Keratinocyte (primary cell): ENCODE measurements around the gene PYGM. TPM values are rescaled to one million over a fixed set of nuclear protein-coding genes. Genes with fewer than 3 reads are reported as not detected.

Experiments used
- DNase-seq: peaks from one replicate; pipeline ENCODE4 v3.0.0-alpha.2; 2011; ENCODE audit warnings: low read depth, missing footprints, low spot score
- FAIRE-seq: peaks from 2 replicates; lab custom pipeline; 2011; peaks lifted over from hg19 to GRCh38; lab: Jason Lieb, UNC
- H2AFZ ChIP-seq: 2 replicates; pipeline ENCODE4 v1.6.0; 2012; ENCODE audit warnings: low read length, control low read depth, inconsistent platforms; ENCODE audit not compliant: control insufficient read depth
- H3K27ac ChIP-seq: 2 replicates; pipeline ENCODE4 v1.5.1; 2011; ENCODE audit warnings: low read length; ENCODE audit not compliant: control insufficient read depth, insufficient read depth
- H3K27me3 ChIP-seq: 3 replicates; pipeline ENCODE4 v1.6.0; 2011; ENCODE audit warnings: low read length; ENCODE audit not compliant: control insufficient read depth, insufficient read depth; ENCODE audit errors: extremely low read depth
- H3K36me3 ChIP-seq, 2 experiments: 2 replicates in 1 of 2; 3 replicates in 1 of 2; pipeline ENCODE4 v1.5.1; 2011; ENCODE audit warnings: low read length in 2 of 2, mild to moderate bottlenecking in 1 of 2; ENCODE audit not compliant: control insufficient read depth in 2 of 2, insufficient read depth in 2 of 2; ENCODE audit errors: extremely low read depth in 1 of 2
- H3K4me1 ChIP-seq: 3 replicates; pipeline ENCODE4 v1.5.1; 2011; ENCODE audit warnings: low read length; ENCODE audit not compliant: control insufficient read depth, insufficient read depth; ENCODE audit errors: extremely low read depth
- H3K4me2 ChIP-seq: 3 replicates; pipeline ENCODE4 v1.6.0; 2011; ENCODE audit warnings: low read depth, low read length; ENCODE audit not compliant: control insufficient read depth, insufficient read depth; ENCODE audit errors: extremely low read depth
- H3K4me3 ChIP-seq, 3 experiments: fragments of 200-600 bp in 1 of 3; sonication (generic) in 1 of 3; 2 replicates in 2 of 3; 3 replicates in 1 of 3; pipeline ENCODE4 v1.5.1; 2011 to 2016; ENCODE audit warnings: low read length in 3 of 3, mild to moderate bottlenecking in 3 of 3, control low read depth in 2 of 3, inconsistent platforms in 1 of 3, low read depth in 1 of 3, mixed read lengths in 1 of 3, mixed run types in 1 of 3, moderate library complexity in 1 of 3; ENCODE audit not compliant: control insufficient read depth in 2 of 3, insufficient read depth in 2 of 3; ENCODE audit errors: extremely low read depth in 1 of 3
- H3K79me2 ChIP-seq: 2 replicates; pipeline ENCODE4 v1.6.0; 2012; ENCODE audit warnings: low read length; ENCODE audit not compliant: control insufficient read depth, insufficient read depth
- H3K9ac ChIP-seq: 3 replicates; pipeline ENCODE4 v1.6.0; 2011; ENCODE audit warnings: low read length; ENCODE audit not compliant: control insufficient read depth, insufficient read depth; ENCODE audit errors: extremely low read depth
- H3K9me1 ChIP-seq: 3 replicates; pipeline ENCODE4 v1.6.0; 2011; ENCODE audit warnings: low read length; ENCODE audit not compliant: control insufficient read depth, insufficient read depth; ENCODE audit errors: extremely low read depth
- H3K9me3 ChIP-seq: 2 replicates; pipeline ENCODE4 v1.5.1; 2012; ENCODE audit warnings: low read depth, low read length; ENCODE audit not compliant: control insufficient read depth
- H4K20me1 ChIP-seq: 3 replicates; pipeline ENCODE4 v1.6.0; 2011; ENCODE audit warnings: low read length; ENCODE audit not compliant: control insufficient read depth, insufficient read depth; ENCODE audit errors: extremely low read depth
- CTCF ChIP-seq, 3 experiments: IDR thresholded peaks in 1 of 3; conservative IDR thresholded peaks in 1 of 3; optimal IDR thresholded peaks in 1 of 3; 2 replicates in 2 of 3; 3 replicates in 1 of 3; pipeline versions ENCODE3 to v1.5.1; 2011; ENCODE audit warnings: low read length in 3 of 3, mild to moderate bottlenecking in 3 of 3, moderate library complexity in 2 of 3, control low read depth in 1 of 3, inconsistent platforms in 1 of 3; ENCODE audit not compliant: insufficient read depth in 2 of 3; ENCODE audit errors: extremely low read depth in 1 of 3
- EZH2 ChIP-seq: IDR thresholded peaks from one replicate; pipeline ENCODE4 v1.6.1; 2012; ENCODE audit warnings: inconsistent platforms, mild to moderate bottlenecking, low read length, moderate library complexity
- dilution Hi-C: fragments of 300-500 bp; cut with MboI; formaldehyde crosslinking; loops from one replicate; pipeline ENCODE4 v1.7.0; 2020; ENCODE audit warnings: low sequenced_read_pairs; ENCODE audit not compliant: extremely low pct_ligation_motif_present
- polyA plus RNA-seq, 5 experiments: library from polyadenylated mRNA; depleted of rRNA in 3 of 5; stranded (reverse) in 3 of 5; stranded (forward) in 1 of 5; unstranded in 1 of 5; fragments of >200 nt; gene quantifications; 1 replicate in 1 of 5; 2 replicates in 3 of 5; 3 replicates in 1 of 5; pipeline versions ENCODE4 v1.2.1 to v1.2.3, GENCODE V29; 2011 to 2012; ENCODE audit warnings: missing spikeins in 2 of 5, low read depth in 1 of 5, low replicate concordance in 1 of 5

Gene PYGM
- polyA plus RNA-seq, 1 donor (not counting 4 experiments of a cell fraction or from before 2014, with no cell fraction given) = 0.05 TPM

- Histone ChIP-seq H4K20me1 (no peaks in the 10 kb centered on the region), H3K36me3 (no peaks in the 10 kb centered on the region), H3K9me3 (no peaks in the 10 kb centered on the region), H3K79me2 (no peaks in the 10 kb centered on the region), H3K27ac (no peak overlapping the region), H3K9ac (no peak overlapping the region), H2AFZ (no peak overlapping the region), H3K27me3 (peaks cover 67% of the 10 kb centered on the region), H3K4me1 (no peaks in the 10 kb centered on the region), H3K4me3 (no peak overlapping the region), H3K4me2 (no peak overlapping the region), H3K9me1 (no peaks in the 10 kb centered on the region)
- FAIRE-seq = no peak
- TF ChIP-seq EZH2 (no peak), CTCF (optimal IDR thresholded peaks at IDR 0.05 in 1 of 3, IDR thresholded peaks at IDR 0.05 in 1 of 3, conservative IDR thresholded peaks at IDR 0.05 in 1 of 3; ENCODE audit: extremely low read depth in 1 of 3, insufficient read depth in 2 of 3, low read length in 3 of 3) (no peak)
- DNase-seq = no peak
- dilution Hi-C loops = no loop called here
Measured at GRCh38 chr11:64720167-64720566, 39.6 kb downstream of the PYGM start.

- no peaks in the 10 kb centered on the region for H3K4me1 ChIP-seq
- no peaks in the 10 kb centered on the region for H4K20me1 ChIP-seq
- no peak overlapping the region for H3K4me2 ChIP-seq
- dilution Hi-C loops = no loop called here
- H3K9ac ChIP-seq = no peak overlapping the region
- H2AFZ ChIP-seq = no peak overlapping the region
- no peak overlapping the region for H3K4me3 ChIP-seq
- peaks cover 72% of the 10 kb centered on the region for H3K27me3 ChIP-seq
- H3K36me3 ChIP-seq = no peaks in the 10 kb centered on the region
- H3K9me1 ChIP-seq = no peaks in the 10 kb centered on the region
- TF ChIP-seq EZH2 (no peak), CTCF (optimal IDR thresholded peaks at IDR 0.05 in 1 of 3, IDR thresholded peaks at IDR 0.05 in 1 of 3, conservative IDR thresholded peaks at IDR 0.05 in 1 of 3; ENCODE audit: extremely low read depth in 1 of 3, insufficient read depth in 2 of 3, low read length in 3 of 3) (no peak)
- FAIRE-seq = no peak
- no peaks in the 10 kb centered on the region for H3K9me3 ChIP-seq
- no peaks in the 10 kb centered on the region for H3K79me2 ChIP-seq
- no peak for DNase-seq
- H3K27ac ChIP-seq = no peak overlapping the region
Measured at GRCh38 chr11:64719406-64719805, 40.4 kb downstream of the PYGM start.
